Measurements from ENCODE around the gene PAFAH1B2. TPM values are rescaled to one million over a fixed set of nuclear protein-coding genes. Genes with fewer than 3 reads are reported as not detected.
A peak's percentile ranks its signal among the peaks of the same experiment; 100 is the strongest.

PAFAH1B2 gene
- total RNA-seq, 4 donors from 2014 or later, result 50.3 to 82.3 (median 63.2) TPM

GRCh38 chr11:117145393-117145761 lies 1.3 kb downstream of the PAFAH1B2 start:
- WGBS, 2 donors (ENCODE audit: low coverage in 1 of 2), result 0 to 7% methylated on average over 3 to 5 of the region's 5 CpGs
- H3K9me3 ChIP-seq, result no peaks in the 10 kb centered on the region
- H3K27ac ChIP-seq, result peak overlapping the region; percentile 93 to 99 (median 96)
- H3K4me3 ChIP-seq, result peak overlapping the region; percentile 69 to 86
- no peak for ATAC-seq
- no peaks in the 10 kb centered on the region for H3K27me3 ChIP-seq
- H3K36me3 ChIP-seq, result peaks cover 0 to 26% of the 10 kb centered on the region in 2 donors
- peak in 1 of 4 experiments; percentile 19 for TF ChIP-seq CTCF (IDR thresholded peaks at IDR 0.05)
- TF ChIP-seq POLR2AphosphoS5 (IDR thresholded peaks at IDR 0.05), result no peak
- H3K4me1 ChIP-seq, result peaks cover 0 to 59% (median 22%) of the 10 kb centered on the region in 3 donors

GRCh38 chr11:117146521-117146920 lies 2.4 kb downstream of the PAFAH1B2 start:
- peaks cover 0 to 68% (median 22%) of the 10 kb centered on the region in 3 donors for H3K4me1 ChIP-seq
- no peaks in the 10 kb centered on the region for H3K9me3 ChIP-seq
- H3K27ac ChIP-seq, result peak overlapping the region in 3 of 4 donors; percentile 2 to 97 (median 93)
- peak overlapping the region in 1 of 2 donors; percentile 86 for H3K4me3 ChIP-seq
- no peak for ATAC-seq
- H3K27me3 ChIP-seq, result no peaks in the 10 kb centered on the region
- TF ChIP-seq POLR2A (IDR thresholded peaks at IDR 0.05) (no peak), POLR2AphosphoS5 (IDR thresholded peaks at IDR 0.05) (no peak), CTCF (IDR thresholded peaks at IDR 0.05) (no peak), EP300 (IDR thresholded peaks at IDR 0.05) (no peak)
- 40 to 58% methylated on average over 4 to 9 of the region's 10 CpGs for WGBS, 2 donors (ENCODE audit: low coverage in 1 of 2)
- peaks cover 0 to 26% of the 10 kb centered on the region in 2 donors for H3K36me3 ChIP-seq

- H3K4me1 ChIP-seq, result peaks cover 0 to 85% (median 23%) of the 10 kb centered on the region in 3 donors
- no peak for ATAC-seq
- H3K9me3 ChIP-seq, result no peaks in the 10 kb centered on the region
- TF ChIP-seq POLR2A (IDR thresholded peaks at IDR 0.05) (no peak), EP300 (IDR thresholded peaks at IDR 0.05) (no peak), POLR2AphosphoS5 (IDR thresholded peaks at IDR 0.05) (no peak), CTCF (IDR thresholded peaks at IDR 0.05) (no peak)
- H3K36me3 ChIP-seq, result peaks cover 0 to 53% of the 10 kb centered on the region in 2 donors
- H3K4me3 ChIP-seq, result no peak overlapping the region
- H3K27ac ChIP-seq, result no peak overlapping the region
- 42 to 49% methylated on average over 2 of the region's 2 CpGs for WGBS, 2 donors (ENCODE audit: low coverage in 1 of 2)
- H3K27me3 ChIP-seq, result no peaks in the 10 kb centered on the region
Observed at GRCh38 chr11:117152066-117152465, 8.0 kb downstream of the PAFAH1B2 start.

- WGBS, 2 donors (ENCODE audit: low coverage in 1 of 2), result 97% methylated on average over 5 of the region's 5 CpGs; no CpG with 5 or more reads in 1 of the 2 donors
- Histone ChIP-seq H3K36me3 (peaks cover 0 to 35% of the 10 kb centered on the region in 2 donors), H3K4me1 (peaks cover 0 to 85% (median 13%) of the 10 kb centered on the region in 3 donors), H3K27me3 (no peaks in the 10 kb centered on the region), H3K9me3 (no peaks in the 10 kb centered on the region), H3K27ac (no peak overlapping the region), H3K4me3 (no peak overlapping the region)
- ATAC-seq, result no peak
- TF ChIP-seq POLR2A (IDR thresholded peaks at IDR 0.05) (no peak), EP300 (IDR thresholded peaks at IDR 0.05) (no peak), POLR2AphosphoS5 (IDR thresholded peaks at IDR 0.05) (no peak), CTCF (IDR thresholded peaks at IDR 0.05) (no peak)
Observed at GRCh38 chr11:117154468-117154867, 10.4 kb downstream of the PAFAH1B2 start.

GRCh38 chr11:117157507-117157906 lies 13.4 kb downstream of the PAFAH1B2 start:
- peaks cover 0 to 62% of the 10 kb centered on the region in 2 donors for H3K36me3 ChIP-seq
- H3K27ac ChIP-seq, result no peak overlapping the region
- no peak for ATAC-seq
- peaks cover 0 to 66% (median 4%) of the 10 kb centered on the region in 3 donors for H3K4me1 ChIP-seq
- H3K9me3 ChIP-seq, result no peaks in the 10 kb centered on the region
- no peak overlapping the region for H3K4me3 ChIP-seq
- TF ChIP-seq POLR2AphosphoS5 (IDR thresholded peaks at IDR 0.05) (no peak), CTCF (IDR thresholded peaks at IDR 0.05) (no peak), POLR2A (IDR thresholded peaks at IDR 0.05) (no peak), EP300 (IDR thresholded peaks at IDR 0.05) (no peak)
- WGBS, 2 donors (ENCODE audit: low coverage in 1 of 2), result 100% methylated on average over 1 of the region's 2 CpGs; no CpG with 5 or more reads in 1 of the 2 donors
- no peaks in the 10 kb centered on the region for H3K27me3 ChIP-seq

All from gastroesophageal sphincter (tissue), 4 donors.